ENCODE results near the gene ELMO3. TPM values are rescaled to one million over a fixed set of nuclear protein-coding genes. Genes with fewer than 3 reads are reported as not detected.

The ELMO3 gene
- total RNA-seq, 2 donors from 2014 or later, result 24.1 to 40.5 TPM

- Histone ChIP-seq H3K27me3 (peaks cover 0 to 18% of the 10 kb centered on the region in 2 donors), H3K4me3 (peak overlapping the region; percentile 33 to 68), H3K9me3 (no peaks in the 10 kb centered on the region), H3K27ac (peak overlapping the region; percentile 83 to 97 (median 92)), H3K36me3 (replicated peaks in 1 of 2; ENCODE audit: insufficient read depth in 1 of 2, low read depth in 2 of 2) (no peaks in the 10 kb centered on the region), H3K4me1 (peaks cover 52% of the 10 kb centered on the region)
- DNase-seq, result peak; percentile 93 to 97 (median 96)
- TF ChIP-seq POLR2A (IDR thresholded peaks at IDR 0.05), result peak; percentile 70 to 94 (median 92)
- peak in 3 of 7 experiments; percentile 20 to 43 (median 43) for TF ChIP-seq CTCF (IDR thresholded peaks at IDR 0.05)
- intact Hi-C loops (cut with DNase I), result no loop called here
- peak; percentile 81 for ATAC-seq
- 0% methylated on average over 17 to 25 of the region's 26 CpGs for WGBS, 2 donors
Measured at GRCh38 chr16:67246756-67247191, 47.8 kb downstream of the ELMO3 start.

DNA sequence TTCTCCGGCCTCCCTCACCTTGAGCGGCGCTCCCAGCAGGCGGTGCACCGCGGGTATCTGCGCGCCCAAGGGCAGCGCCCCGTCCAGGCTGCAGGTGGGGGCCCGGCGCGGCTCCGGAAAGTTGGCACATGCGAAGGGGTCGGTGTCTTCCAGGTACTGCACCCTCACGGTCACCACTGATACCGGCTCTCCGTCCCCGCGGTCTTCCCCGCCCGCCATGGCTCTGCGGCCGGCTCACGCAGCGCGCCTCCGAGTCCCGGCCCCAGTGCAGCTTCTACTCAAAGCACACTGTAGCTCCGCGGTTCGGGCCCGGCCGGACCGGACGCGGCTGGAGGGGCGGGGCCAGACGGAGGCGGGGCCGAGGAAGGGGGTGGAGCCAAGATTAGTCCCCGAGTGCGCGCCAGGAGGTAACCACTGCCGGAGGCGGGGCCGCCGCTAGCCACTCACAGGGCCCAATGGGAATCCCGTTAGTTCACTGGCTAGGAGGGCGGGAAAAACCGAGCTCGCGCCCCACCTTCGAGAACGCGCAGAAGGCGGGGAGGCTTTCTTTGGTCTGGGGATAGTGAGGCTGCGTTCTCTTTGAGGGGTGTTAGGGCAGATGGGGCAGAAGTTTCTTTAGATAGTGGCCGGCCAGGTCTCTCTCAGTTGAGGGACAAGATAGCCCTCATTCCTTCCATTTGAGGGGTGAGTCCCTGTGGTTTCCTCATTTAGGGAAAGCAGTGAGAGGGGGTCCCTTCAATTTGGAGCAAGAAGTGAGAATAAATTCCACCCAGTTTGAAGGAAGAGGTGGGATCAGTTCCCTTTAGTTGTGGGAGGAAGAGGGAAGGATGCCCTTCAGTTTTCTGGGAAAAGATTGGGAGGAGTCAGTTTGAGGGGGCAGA, 48.5 kb downstream of the ELMO3 start, which contains the start of gene FHOD1:
Gene FHOD1 (minus strand): TSS at position 290 of the 881 bp plus-strand sequence. CDS start 71 bp downstream, at position 219.
- Histone ChIP-seq H3K36me3 (replicated peaks in 1 of 2; ENCODE audit: insufficient read depth in 1 of 2, low read depth in 2 of 2) (no peaks in the 10 kb centered on the region), H3K9me3 (no peaks in the 10 kb centered on the region), H3K4me3 (peak within 1 kb of the TSS; percentile 33 to 68), H3K27me3 (peaks cover 0 to 18% of the 10 kb centered on the region in 2 donors), H3K4me1 (peaks cover 47% of the 10 kb centered on the region), H3K27ac (peak within 1 kb of the TSS; percentile 83 to 97 (median 92))
- TF ChIP-seq CTCF (IDR thresholded peaks at IDR 0.05), result peak in 1 of 7 experiments; percentile 6
- peak; percentile 42 to 87 (median 85) for TF ChIP-seq POLR2A (IDR thresholded peaks at IDR 0.05)
- intact Hi-C loops (cut with DNase I), result no loop called here
- whole genome bisulfite sequencing, 2 donors, result 0% methylated on average over 12 to 56 of the region's 60 CpGs
- DNase-seq, result peak; percentile 98 to 99 (median 98)
- ATAC-seq, result peak; percentile 84

- WGBS, 2 donors, result 3 to 6% methylated on average over 7 of the region's 7 CpGs
- DNase-seq (no peak), ATAC-seq (no peak)
- TF ChIP-seq CTCF (IDR thresholded peaks at IDR 0.05) (no peak), POLR2A (IDR thresholded peaks at IDR 0.05) (no peak)
- no peaks in the 10 kb centered on the region for H3K9me3 ChIP-seq
- intact Hi-C loops (cut with DNase I), result no loop called here
- H3K27me3 ChIP-seq, result peaks cover 0 to 18% of the 10 kb centered on the region in 2 donors
- peak overlapping the region in 1 of 4 donors; percentile 92 for H3K27ac ChIP-seq
- H3K4me1 ChIP-seq, result peaks cover 47% of the 10 kb centered on the region
- no peaks in the 10 kb centered on the region for H3K36me3 ChIP-seq (replicated peaks in 1 of 2; ENCODE audit: insufficient read depth in 1 of 2, low read depth in 2 of 2)
- peak overlapping the region in 1 of 2 donors; percentile 30 for H3K4me3 ChIP-seq
Measured at GRCh38 chr16:67248073-67248400, 49.1 kb downstream of the ELMO3 start.

GRCh38 chr16:67248401-67249177, 49.7 kb downstream of the ELMO3 start, which contains the start of gene SLC9A5:
SLC9A5 (plus strand) TSS chr16:67248979; CDS start chr16:67249015, 36 bp downstream.
- 1% methylated on average over 33 to 57 of the region's 75 CpGs for WGBS, 2 donors
- Histone ChIP-seq H3K36me3 (replicated peaks in 1 of 2; ENCODE audit: insufficient read depth in 1 of 2, low read depth in 2 of 2) (no peaks in the 10 kb centered on the region), H3K27ac (peak within 1 kb of the TSS in 2 of 4 donors; percentile 92 to 97), H3K4me1 (peaks cover 46% of the 10 kb centered on the region), H3K27me3 (peaks cover 0 to 18% of the 10 kb centered on the region in 2 donors), H3K9me3 (no peaks in the 10 kb centered on the region), H3K4me3 (peak within 1 kb of the TSS in 1 of 2 donors; percentile 30)
- ATAC-seq (no peak), DNase-seq (peak in 1 of 4 donors; percentile 25)
- intact Hi-C loops (cut with DNase I), result no loop called here
- TF ChIP-seq POLR2A (IDR thresholded peaks at IDR 0.05) (no peak), CTCF (IDR thresholded peaks at IDR 0.05) (peak in 3 of 7 experiments; percentile 11 to 35 (median 21))
